Choroid plexus epithelial cell (primary cell): Measurements from ENCODE around the gene NUDT6.
A peak's percentile ranks its signal among the peaks of the same experiment; 100 is the strongest.

Experiments
- DNase-seq: peaks from one replicate; pipeline ENCODE4 v3.0.0-alpha.2; 2010; ENCODE audit warnings: low read depth
- H3K4me3 ChIP-seq: 2 replicates; pipeline ENCODE4 v1.5.1; 2011; ENCODE audit warnings: low read depth, mild to moderate bottlenecking, control low read depth, low read length, moderate library complexity
- CTCF ChIP-seq: conservative IDR thresholded peaks from 2 replicates; pipeline ENCODE4 v1.5.1; 2011; ENCODE audit warnings: low read depth, mild to moderate bottlenecking, control low read depth, inconsistent platforms, low read length, moderate library complexity

Gene NUDT6

GRCh38 chr4:122896270-122896669 lies 26.1 kb downstream of the NUDT6 start:
- H3K4me3 ChIP-seq: no peak overlapping the region
- TF ChIP-seq CTCF: no peak
- DNase-seq: no peak

- no peak overlapping the region for H3K4me3 ChIP-seq
- DNase-seq: no peak
- TF ChIP-seq CTCF: no peak
These were observed 26.9 kb downstream of the NUDT6 start for GRCh38 chr4:122895336-122895995.

GRCh38 chr4:122894827-122895226 lies 27.6 kb downstream of the NUDT6 start:
- DNase-seq: peak; percentile 58
- H3K4me3 ChIP-seq: no peak overlapping the region
- TF ChIP-seq CTCF: peak; percentile 22

GRCh38 chr4:122890147-122890795 lies 32.1 kb downstream of the NUDT6 start:
- H3K4me3 ChIP-seq: no peak overlapping the region
- TF ChIP-seq CTCF: no peak
- no peak for DNase-seq

- TF ChIP-seq CTCF: no peak
- no peak for DNase-seq
- H3K4me3 ChIP-seq: no peak overlapping the region
These were observed 32.7 kb downstream of the NUDT6 start for GRCh38 chr4:122889726-122890125.

GRCh38 chr4:122884499-122884898 lies 37.9 kb downstream of the NUDT6 start:
- no peak overlapping the region for H3K4me3 ChIP-seq
- TF ChIP-seq CTCF: no peak
- no peak for DNase-seq
